Vagina (tissue), 2 donors: Measurements from ENCODE around the gene SYTL5.

Source experiments
- CTCF ChIP-seq, 3 experiments: fragments of 450-650 bp in 2 of 3; fragments of 200-600 bp in 1 of 3; sonication (generic) in 1 of 3; IDR thresholded peaks; one replicate each; pipeline ENCODE4 v1.5.1; 2017 to 2019; ENCODE audit warnings: antibody characterized with exemption in 3 of 3, mild to moderate bottlenecking in 2 of 3, moderate library complexity in 2 of 3
- POLR2AphosphoS5 ChIP-seq, 2 donors: sonication (generic); formaldehyde crosslinking; IDR thresholded peaks; one replicate each; pipeline ENCODE4 v1.9.0; 2017; ENCODE audit warnings: antibody characterized with exemption in 2 of 2, mild to moderate bottlenecking in 2 of 2, low read depth in 1 of 2; ENCODE audit not compliant: insufficient read depth in 1 of 2

GRCh38 chrX:38129366-38129765, 123.0 kb downstream of the SYTL5 start:
- no peak for TF ChIP-seq CTCF (IDR thresholded peaks at IDR 0.05)
- TF ChIP-seq POLR2AphosphoS5 (IDR thresholded peaks at IDR 0.05; ENCODE audit: insufficient read depth in 1 of 2, low read depth in 1 of 2): no peak
